GM18526 (cell line): ENCODE results near the gene BARX2.

Source experiments
- POLR2A ChIP-seq: IDR thresholded peaks from 3 replicates; pipeline ENCODE4 v1.6.1; 2011; ENCODE audit not compliant: insufficient read length; ENCODE audit errors: extremely low read depth

BARX2 gene

DNA sequence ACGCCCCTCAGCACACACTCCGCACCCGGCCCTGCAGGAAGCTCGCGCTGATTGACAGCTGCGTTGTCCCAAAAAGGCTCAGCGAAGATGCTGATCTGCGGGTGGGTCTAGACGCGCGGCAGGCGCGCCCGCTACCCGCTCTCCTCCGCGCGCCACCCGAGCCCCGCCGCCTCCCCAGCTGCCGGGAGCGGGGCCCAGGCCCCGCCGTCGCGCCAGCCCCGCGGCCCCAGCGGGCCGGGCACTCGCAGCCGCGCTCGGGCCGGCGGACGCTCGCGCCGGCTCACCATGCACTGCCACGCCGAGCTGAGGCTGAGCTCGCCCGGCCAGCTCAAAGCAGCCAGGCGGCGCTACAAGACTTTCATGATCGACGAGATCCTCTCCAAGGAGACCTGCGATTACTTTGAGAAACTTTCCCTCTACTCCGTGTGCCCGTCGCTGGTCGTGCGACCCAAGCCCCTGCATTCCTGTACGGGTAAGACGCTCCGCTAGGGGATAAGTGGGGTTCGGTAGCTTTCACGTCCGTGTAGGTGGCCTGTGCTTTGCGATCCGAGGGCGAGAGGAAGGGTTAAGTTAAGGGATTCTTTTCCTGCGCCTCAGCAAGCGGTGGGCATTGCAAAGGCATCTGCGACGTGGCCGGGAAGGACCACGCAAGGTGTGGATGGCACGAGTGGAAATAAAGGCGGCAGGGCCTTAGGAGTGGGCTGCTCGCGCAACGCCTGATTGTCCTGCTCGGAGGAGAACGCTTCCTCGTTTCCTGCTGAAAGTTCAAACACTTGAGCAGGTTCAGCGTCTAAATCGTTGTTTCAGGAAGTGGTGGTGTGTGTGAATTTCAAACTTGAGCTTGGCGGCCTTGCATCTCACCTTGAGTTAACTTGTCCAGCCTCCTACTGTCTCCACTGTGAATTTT, at the start of gene BARX2:
Gene BARX2 (plus strand): TSS at position 98 of the 907 bp plus-strand sequence. CDS start 188 bp downstream, at position 286.
- no peak for TF ChIP-seq POLR2A

- no peak for TF ChIP-seq POLR2A
Measured at GRCh38 chr11:129326921-129327320, 48.7 kb upstream of the BARX2 start.

- no peak for TF ChIP-seq POLR2A
Measured at GRCh38 chr11:129328756-129329155, 46.9 kb upstream of the BARX2 start.

- no peak for TF ChIP-seq POLR2A
Measured at GRCh38 chr11:129331217-129331616, 44.4 kb upstream of the BARX2 start.

GRCh38 chr11:129331871-129332274, 43.8 kb upstream of the BARX2 start:
- TF ChIP-seq POLR2A: no peak

GRCh38 chr11:129333873-129334272, 41.8 kb upstream of the BARX2 start:
- no peak for TF ChIP-seq POLR2A

- TF ChIP-seq POLR2A: no peak
Measured at GRCh38 chr11:129346916-129347315, 28.7 kb upstream of the BARX2 start.

- no peak for TF ChIP-seq POLR2A
Measured at GRCh38 chr11:129348813-129349212, 26.8 kb upstream of the BARX2 start.

GRCh38 chr11:129352676-129353075, 23.0 kb upstream of the BARX2 start:
- TF ChIP-seq POLR2A: no peak

GRCh38 chr11:129354691-129355090, 21.0 kb upstream of the BARX2 start:
- TF ChIP-seq POLR2A: no peak

- TF ChIP-seq POLR2A: no peak
Measured at GRCh38 chr11:129359748-129360147, 15.9 kb upstream of the BARX2 start.

DNA sequence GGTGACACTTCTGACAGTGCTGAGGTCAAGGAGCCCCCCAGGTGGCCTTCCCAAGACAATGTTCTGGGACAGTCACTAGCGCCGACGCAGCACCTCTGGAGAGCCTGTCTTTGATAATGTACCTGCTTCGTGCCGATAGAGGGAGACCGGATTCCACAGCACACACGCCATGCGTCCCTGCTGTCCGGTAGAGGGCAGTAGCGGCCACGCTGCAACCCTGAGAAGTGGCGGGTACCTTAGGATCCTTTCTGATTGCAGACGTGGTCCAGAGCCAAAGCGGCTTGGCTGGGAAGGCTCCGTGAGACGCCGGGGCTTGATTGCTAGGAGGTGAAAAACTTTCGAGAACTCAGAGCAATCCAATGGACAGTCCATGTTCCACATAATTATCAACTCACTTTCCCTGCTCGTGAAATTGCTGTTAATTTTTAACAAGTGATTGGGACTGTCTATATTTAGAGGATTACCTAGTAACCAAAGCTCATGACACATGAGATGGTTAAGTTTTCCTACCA, 11.4 kb upstream of the BARX2 start:
- no peak for TF ChIP-seq POLR2A

DNA sequence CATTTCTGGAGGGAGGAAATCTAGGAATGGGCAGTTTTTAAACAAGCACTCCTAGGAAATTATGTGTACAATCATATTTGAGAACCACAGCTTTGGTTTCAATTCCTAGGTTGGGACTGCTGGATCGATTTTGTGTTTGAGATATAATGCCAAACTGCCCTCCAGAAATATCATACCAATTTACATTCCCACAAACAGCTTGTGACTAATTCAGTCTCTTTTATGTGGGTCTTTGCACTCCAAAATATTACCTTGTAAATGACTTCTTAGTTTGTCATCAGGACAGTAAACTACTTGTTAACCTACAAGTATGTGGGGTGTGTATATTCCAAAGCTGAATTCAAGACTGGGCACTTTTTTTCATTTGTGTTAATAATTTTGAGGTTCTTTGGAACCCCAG, 9.8 kb upstream of the BARX2 start:
- TF ChIP-seq POLR2A: no peak

GRCh38 chr11:129366737-129367597, 8.7 kb upstream of the BARX2 start:
- no peak for TF ChIP-seq POLR2A

- TF ChIP-seq POLR2A: no peak
Measured at GRCh38 chr11:129368889-129369672, 6.6 kb upstream of the BARX2 start.
